IMR-90 (cell line): ENCODE measurements around the gene OR56B4. TPM values are rescaled to one million over a fixed set of nuclear protein-coding genes. Genes with fewer than 3 reads are reported as not detected.

Experiments used
- ATAC-seq: fragments of 200-7000 bp; cut with Tn5 transposase; 2 replicates; pipeline ENCODE4 v1.9.1; 2020; ENCODE audit warnings: low read depth, mild to moderate bottlenecking, moderate library complexity
- BruUV-seq: library from RNA; stranded (reverse); fragments of 400-500 nt; replicated peaks from 2 replicates; lab custom pipeline; 2021; lab: Mats Ljungman, UMichigan
- CTCF ChIA-PET: fragments of 300-600 bp; formaldehyde crosslinking; extraction: SDS; loops from one replicate; lab custom pipeline; 2021; ENCODE audit warnings: antibody characterized with exemption; lab: Yijun Ruan, JAX
- POLR2A ChIA-PET: fragments of 300-600 bp; sonication (Branson Sonifier 250); formaldehyde crosslinking; loops from one replicate; lab custom pipeline; 2022; ENCODE audit warnings: antibody characterized with exemption; ENCODE audit not compliant: unreplicated experiment; lab: Charles Lee
- DNase-seq: peaks from one replicate; pipeline ENCODE4 v3.0.0; 2013
- H2AFZ ChIP-seq: replicated peaks from 2 replicates; pipeline ENCODE3; 2013; ENCODE audit warnings: low read length, mild to moderate bottlenecking; ENCODE audit not compliant: poor library complexity
- H2AK5ac ChIP-seq: 2 replicates; pipeline ENCODE4 v1.6.1; 2013; ENCODE audit warnings: low read depth, low read length, inconsistent platforms
- H2AK9ac ChIP-seq: replicated peaks from 2 replicates; pipeline ENCODE3; 2013; ENCODE audit warnings: mild to moderate bottlenecking, low read depth, low read length, moderate library complexity; ENCODE audit not compliant: poor library complexity
- H2BK120ac ChIP-seq: 2 replicates; pipeline ENCODE4 v1.6.1; 2013; ENCODE audit warnings: low read depth, low read length, inconsistent platforms
- H2BK15ac ChIP-seq: 3 replicates; pipeline ENCODE4 v1.6.1; 2013; ENCODE audit warnings: low read depth, low read length, inconsistent platforms
- H2BK20ac ChIP-seq: 2 replicates; pipeline ENCODE4 v1.6.1; 2013; ENCODE audit warnings: low read depth, mild to moderate bottlenecking, inconsistent platforms, low read length, moderate library complexity
- H2BK5ac ChIP-seq: 2 replicates; pipeline ENCODE4 v1.6.1; 2013; ENCODE audit warnings: mild to moderate bottlenecking, low read depth, low read length, inconsistent platforms; ENCODE audit not compliant: poor library complexity, severe bottlenecking
- H3K14ac ChIP-seq: replicated peaks from 2 replicates; pipeline ENCODE4 v1.6.1; 2013; ENCODE audit warnings: low read depth, low read length, inconsistent platforms
- H3K18ac ChIP-seq: 2 replicates; pipeline ENCODE4 v1.6.1; 2013; ENCODE audit warnings: low read depth, low read length, control low read depth
- H3K23ac ChIP-seq: 2 replicates; pipeline ENCODE4 v1.6.1; 2013; ENCODE audit warnings: low read depth, low read length, inconsistent platforms
- H3K27ac ChIP-seq: 2 replicates; pipeline ENCODE4 v1.5.1; 2013; ENCODE audit warnings: mild to moderate bottlenecking, control low read depth, low read length; ENCODE audit not compliant: insufficient read depth
- H3K27me3 ChIP-seq: 2 replicates; pipeline ENCODE4 v1.6.1; 2013; ENCODE audit warnings: low read length; ENCODE audit not compliant: control insufficient read depth, insufficient read depth
- H3K36me3 ChIP-seq: 2 replicates; pipeline ENCODE4 v1.6.1; 2013; ENCODE audit warnings: low read length, mixed read lengths; ENCODE audit not compliant: control insufficient read depth, insufficient read depth
- H3K4ac ChIP-seq: 2 replicates; pipeline ENCODE4 v1.6.1; 2013; ENCODE audit warnings: low read depth, low read length, inconsistent platforms
- H3K4me1 ChIP-seq: 2 replicates; pipeline ENCODE4 v1.6.1; 2013; ENCODE audit warnings: low read length, mixed read lengths; ENCODE audit not compliant: control insufficient read depth, insufficient read depth
- H3K4me2 ChIP-seq: 2 replicates; pipeline ENCODE4 v1.6.1; 2013; ENCODE audit warnings: low read depth, mild to moderate bottlenecking, control low read depth, low read length, moderate library complexity
- H3K4me3 ChIP-seq: 2 replicates; pipeline ENCODE4 v1.5.1; 2013; ENCODE audit warnings: low read depth, mild to moderate bottlenecking, control low read depth, low read length, moderate library complexity; ENCODE audit not compliant: insufficient read depth
- H3K56ac ChIP-seq: 2 replicates; pipeline ENCODE4 v1.6.1; 2013; ENCODE audit warnings: low read length, inconsistent platforms; ENCODE audit not compliant: insufficient read depth; ENCODE audit errors: extremely low read depth
- H3K79me1 ChIP-seq, 2 experiments: 2 replicates each; pipeline ENCODE4 v1.6.1; 2013; ENCODE audit warnings: low read length in 2 of 2, inconsistent platforms in 1 of 2, low read depth in 1 of 2
- H3K9ac ChIP-seq: 2 replicates; pipeline ENCODE4 v1.6.1; 2013; ENCODE audit warnings: low read depth, low read length, control low read depth
- H3K9me1 ChIP-seq: 2 replicates; pipeline ENCODE4 v1.6.1; 2013; ENCODE audit warnings: low read length, inconsistent platforms; ENCODE audit not compliant: insufficient read depth
- H3K9me3 ChIP-seq: 2 replicates; pipeline ENCODE4 v1.6.1; 2013; ENCODE audit warnings: low read length; ENCODE audit not compliant: control insufficient read depth, insufficient read depth
- H4K20me1 ChIP-seq: 2 replicates; pipeline ENCODE4 v1.6.1; 2013; ENCODE audit warnings: low read length, inconsistent platforms; ENCODE audit not compliant: insufficient read depth
- H4K5ac ChIP-seq: 2 replicates; pipeline ENCODE4 v1.6.1; 2013; ENCODE audit warnings: mild to moderate bottlenecking, low read depth, low read length, control low read depth
- H4K8ac ChIP-seq, 2 experiments: 2 replicates each; pipeline ENCODE4 v1.6.1; 2013; ENCODE audit warnings: low read depth in 2 of 2, low read length in 2 of 2, control low read depth in 1 of 2, inconsistent platforms in 1 of 2
- H4K91ac ChIP-seq: 2 replicates; pipeline ENCODE4 v1.6.1; 2013; ENCODE audit warnings: low read depth, low read length, inconsistent platforms; ENCODE audit not compliant: insufficient read depth
- BHLHE40 ChIP-seq: fragments of 150-350 bp; IDR thresholded peaks from 2 replicates; pipeline ENCODE4 v1.6.1; 2016; ENCODE audit warnings: mild to moderate bottlenecking, low read depth, low read length
- MAFK ChIP-seq: IDR thresholded peaks from 2 replicates; pipeline ENCODE4 v1.6.1; 2012; ENCODE audit warnings: low read depth, low read length, improper control_type of control experiment
- POLR2A ChIP-seq: IDR thresholded peaks from 2 replicates; pipeline ENCODE4 v1.6.1; 2012; ENCODE audit warnings: mild to moderate bottlenecking, low read depth, low read length
- RFX5 ChIP-seq: IDR thresholded peaks from 2 replicates; pipeline ENCODE4 v1.8.0; 2012; ENCODE audit warnings: low read depth, mild to moderate bottlenecking, low read length, moderate library complexity
- WGBS, 2 experiments: methylation state at CpG; one replicate each; pipeline versions ENCODE4 v1.1.5 to v1.1.7; 2013; ENCODE audit warnings: missing lambda C conversion rate in 2 of 2; ENCODE audit not compliant: insufficient read length in 1 of 2; ENCODE audit errors: extremely low coverage in 2 of 2; 5-methylcytosine and 5-hydroxymethylcytosine counted together
- dilution Hi-C: fragments of 300-500 bp; cut with HindIII; formaldehyde crosslinking; loops from one replicate; pipeline ENCODE4 v1.14.3; 2018; ENCODE audit warnings: low sequenced_read_pairs; ENCODE audit not compliant: unreplicated experiment
- in situ Hi-C: fragments of 300-500 bp; cut with MboI; formaldehyde crosslinking; loops from 3 replicates; pipeline ENCODE4 v1.14.3; 2019; ENCODE audit warnings: low sequenced_read_pairs, inconsistent platforms, mixed read lengths
- intact Hi-C: fragments of 100-400 bp; cut with micrococcal nuclease; formaldehyde crosslinking; loops from 2 replicates; pipeline ENCODE4 v1.10.0; 2022
- polyA plus RNA-seq, 3 experiments: library from polyadenylated mRNA; depleted of rRNA; stranded (reverse); fragments of >200 nt; gene quantifications; 2 replicates each; pipeline ENCODE4 v1.2.3, GENCODE V29; 2012; ENCODE audit warnings: low replicate concordance in 1 of 3
- total RNA-seq: library from RNA; depleted of rRNA; stranded (reverse); fragments of >200 nt; gene quantifications from 2 replicates; pipeline ENCODE4 v1.2.3, GENCODE V29; 2012
- TF ChIP-seq, protein P1 (sequence below): fragments of 150-350 bp; IDR thresholded peaks from 2 replicates; pipeline ENCODE4 v1.6.1; 2016; ENCODE audit warnings: low read depth, mild to moderate bottlenecking, low read length, moderate library complexity, borderline replicate concordance

The OR56B4 gene
- total and polyA plus RNA-seq, 2 of the 4 experiments (the other 2 are of a cell fraction) = not detected

GRCh38 chr11:6129635-6130034 lies 22.2 kb downstream of the OR56B4 start:
- DNase-seq = no peak
- Histone ChIP-seq H3K4me3 (no peak overlapping the region), H3K9me3 (no peaks in the 10 kb centered on the region; the same call in 1 of the 2 replicates), H3K4me1 (no peaks in the 10 kb centered on the region), H2BK20ac (no peak overlapping the region), H3K79me1 (no peaks in the 10 kb centered on the region), H3K56ac (no peak overlapping the region), H3K9ac (no peak overlapping the region), H3K4me2 (no peak overlapping the region), H3K18ac (no peak overlapping the region), H3K14ac (no peak overlapping the region), H3K36me3 (no peaks in the 10 kb centered on the region), H4K91ac (no peak overlapping the region), H3K9me1 (no peaks in the 10 kb centered on the region), H3K4ac (no peak overlapping the region), H2AK9ac (no peak overlapping the region), H2AFZ (no peak overlapping the region), H3K27ac (no peak overlapping the region), H4K20me1 (no peaks in the 10 kb centered on the region), H2AK5ac (no peak overlapping the region), H2BK15ac (no peak overlapping the region), H4K8ac (no peak overlapping the region), H3K23ac (no peak overlapping the region), H2BK120ac (no peak overlapping the region), H3K27me3 (no peaks in the 10 kb centered on the region), H4K5ac (no peak overlapping the region), H2BK5ac (no peak overlapping the region)
- dilution Hi-C loops (no loop called here), in situ Hi-C loops (no loop called here), intact Hi-C loops (no loop called here)
- CTCF ChIA-PET = no interaction called here
- BruUV-seq = no TSS peak
- POLR2A ChIA-PET = no interaction called here
- no peak for TF ChIP-seq MAFK
- no peak for TF ChIP-seq BHLHE40
- TF ChIP-seq RFX5 = no peak
- TF ChIP-seq, protein P1, sequence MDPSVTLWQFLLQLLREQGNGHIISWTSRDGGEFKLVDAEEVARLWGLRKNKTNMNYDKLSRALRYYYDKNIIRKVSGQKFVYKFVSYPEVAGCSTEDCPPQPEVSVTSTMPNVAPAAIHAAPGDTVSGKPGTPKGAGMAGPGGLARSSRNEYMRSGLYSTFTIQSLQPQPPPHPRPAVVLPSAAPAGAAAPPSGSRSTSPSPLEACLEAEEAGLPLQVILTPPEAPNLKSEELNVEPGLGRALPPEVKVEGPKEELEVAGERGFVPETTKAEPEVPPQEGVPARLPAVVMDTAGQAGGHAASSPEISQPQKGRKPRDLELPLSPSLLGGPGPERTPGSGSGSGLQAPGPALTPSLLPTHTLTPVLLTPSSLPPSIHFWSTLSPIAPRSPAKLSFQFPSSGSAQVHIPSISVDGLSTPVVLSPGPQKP = no peak
- no peak for TF ChIP-seq POLR2A
- WGBS, 2 experiments = no CpG with 5 or more reads among the region's 1 CpG
- no peak for ATAC-seq
